Measurements from ENCODE around the gene SLC7A6OS. TPM values are rescaled to one million over a fixed set of nuclear protein-coding genes. Genes with fewer than 3 reads are reported as not detected.

Gene SLC7A6OS
- total RNA-seq = 19.4 TPM
- 12.8 TPM for polyA plus RNA-seq
- long read RNA-seq, donor 1 = 0 reads
- long read RNA-seq, donor 2 = 0 reads
- long read RNA-seq, donor 3, full-length matches to known transcripts = 15 of 34 reads
- long read RNA-seq, donor 3, partial matches to known transcripts = 19 of 34 reads
- long read RNA-seq, donor 3, other reads (novel, unspliced or antisense) = 0 of 34 reads
- long read RNA-seq, donor 4, full-length matches to known transcripts = 1 of 1 reads
- long read RNA-seq, donor 4, partial matches to known transcripts = 0 of 1 reads
- long read RNA-seq, donor 4, other reads (novel, unspliced or antisense) = 0 of 1 reads
- long read RNA-seq, donor 5, full-length matches to known transcripts = 9 of 69 reads
- long read RNA-seq, donor 5, partial matches to known transcripts = 55 of 69 reads
- long read RNA-seq, donor 5, other reads (novel, unspliced or antisense) = 5 of 69 reads
- long read RNA-seq, donor 6, full-length matches to known transcripts = 2 of 2 reads
- long read RNA-seq, donor 6, partial matches to known transcripts = 0 of 2 reads
- long read RNA-seq, donor 6, other reads (novel, unspliced or antisense) = 0 of 2 reads
- long read RNA-seq, donor 7, full-length matches to known transcripts = 9 of 14 reads
- long read RNA-seq, donor 7, partial matches to known transcripts = 0 of 14 reads
- long read RNA-seq, donor 7, other reads (novel, unspliced or antisense) = 5 of 14 reads
- long read RNA-seq, donor 8, full-length matches to known transcripts = 4 of 4 reads
- long read RNA-seq, donor 8, partial matches to known transcripts = 0 of 4 reads
- long read RNA-seq, donor 8, other reads (novel, unspliced or antisense) = 0 of 4 reads
- long read RNA-seq, donor 9, full-length matches to known transcripts = 3 of 3 reads
- long read RNA-seq, donor 9, partial matches to known transcripts = 0 of 3 reads
- long read RNA-seq, donor 9, other reads (novel, unspliced or antisense) = 0 of 3 reads
- long read RNA-seq, donor 10, full-length matches to known transcripts = 5 of 16 reads
- long read RNA-seq, donor 10, partial matches to known transcripts = 11 of 16 reads
- long read RNA-seq, donor 10, other reads (novel, unspliced or antisense) = 0 of 16 reads

DNA sequence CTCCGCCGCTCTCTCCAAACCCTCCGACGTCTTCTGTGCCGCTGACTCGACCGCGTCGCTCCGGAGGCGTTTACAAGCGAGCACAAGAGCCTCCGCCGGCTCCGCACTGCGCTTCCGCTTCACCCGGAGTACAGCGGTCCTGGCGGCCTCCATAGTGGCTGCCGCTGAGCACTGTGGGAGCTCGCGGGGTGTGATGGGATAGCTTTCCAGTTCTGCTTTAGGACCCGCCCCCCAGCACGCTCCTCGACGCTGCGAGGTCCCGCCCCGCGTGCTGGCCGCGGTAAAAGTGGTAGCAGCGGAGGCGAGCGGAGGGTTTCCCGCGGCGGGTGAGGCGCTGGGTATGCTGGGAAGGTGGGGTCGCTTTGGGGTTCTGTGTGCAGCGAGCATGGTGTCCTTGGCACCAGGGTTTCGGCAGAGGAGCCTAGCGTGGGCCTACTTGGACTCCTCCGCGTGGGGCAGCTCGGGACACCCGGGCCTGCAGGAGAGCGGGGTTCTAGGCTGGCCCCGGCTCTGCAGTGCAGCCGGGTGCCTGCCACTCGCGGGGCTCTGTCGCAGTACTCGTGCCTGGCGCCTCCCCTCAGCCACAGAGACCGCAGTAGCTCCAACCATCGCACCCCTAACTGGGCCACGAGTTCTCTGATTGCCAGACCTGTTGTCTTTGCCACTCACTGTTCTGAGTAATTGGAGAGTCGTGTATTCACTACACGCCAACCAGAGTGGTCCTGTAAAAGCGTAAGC is at the start of gene SLC7A6OS, which contains the start of gene PRMT7:
SLC7A6OS (minus strand) TSS at position 173 of the 738 bp plus-strand sequence; CDS start at position 153, 20 bp downstream.
PRMT7 (plus strand) TSS at position 246 of the 738 bp plus-strand sequence. CDS start 4,961 bp downstream, outside the sequence.
- Histone ChIP-seq H3K27me3 (ENCODE audit: control insufficient read depth in 2 of 2, insufficient read depth in 1 of 2, low read length in 1 of 2) (no peaks in the 10 kb centered on the region), H3K4me1 (ENCODE audit: control insufficient read depth in 2 of 2, insufficient read depth in 2 of 2, low read length in 2 of 2) (peaks cover 23 to 36% of the 10 kb centered on the region in 2 donors), H3K36me3 (ENCODE audit: control insufficient read depth in 2 of 2, insufficient read depth in 2 of 2, low read length in 1 of 2) (peaks cover 35 to 59% of the 10 kb centered on the region in 2 donors), H3K9me3 (ENCODE audit: control insufficient read depth in 2 of 2, insufficient read depth in 1 of 2, low read length in 1 of 2) (no peaks in the 10 kb centered on the region), H3K27ac (ENCODE audit: low read depth in 1 of 2, low read length in 1 of 2) (peak within 1 kb of the TSS; percentile 92 to 94), H3K4me3 (ENCODE audit: low read length in 2 of 2) (peak within 1 kb of the TSS; percentile 75 to 99)
- WGBS = under 1% methylated on average over 62 of the region's 62 CpGs
- DNase-seq (ENCODE audit: low read depth in 6 of 9, low spot score in 9 of 9) = peak in 8 of 9 donors; percentile 87 to 97 (median 92)

GRCh38 chr16:68359398-68360191 is 48.8 kb upstream of the SLC7A6OS start:
- Histone ChIP-seq H3K4me1 (ENCODE audit: control insufficient read depth in 2 of 2, insufficient read depth in 2 of 2, low read length in 2 of 2) (peaks cover 31 to 72% of the 10 kb centered on the region in 2 donors), H3K36me3 (ENCODE audit: control insufficient read depth in 2 of 2, insufficient read depth in 2 of 2, low read length in 1 of 2) (peaks cover 65 to 96% of the 10 kb centered on the region in 2 donors), H3K9me3 (ENCODE audit: control insufficient read depth in 2 of 2, insufficient read depth in 1 of 2, low read length in 1 of 2) (no peaks in the 10 kb centered on the region), H3K27me3 (ENCODE audit: control insufficient read depth in 2 of 2, insufficient read depth in 1 of 2, low read length in 1 of 2) (peaks cover 0 to 2% of the 10 kb centered on the region in 2 donors), H3K4me3 (ENCODE audit: low read length in 2 of 2) (no peak overlapping the region), H3K27ac (ENCODE audit: low read depth in 1 of 2, low read length in 1 of 2) (peak overlapping the region in 1 of 2 donors; percentile 38)
- WGBS = 97% methylated on average over 23 of the region's 23 CpGs
- no peak for DNase-seq (ENCODE audit: low read depth in 6 of 9, low spot score in 9 of 9)

- no peak for DNase-seq (ENCODE audit: low read depth in 6 of 9, low spot score in 9 of 9)
- peaks cover 65 to 96% of the 10 kb centered on the region in 2 donors for H3K36me3 ChIP-seq (ENCODE audit: control insufficient read depth in 2 of 2, insufficient read depth in 2 of 2, low read length in 1 of 2)
- no peak overlapping the region for H3K4me3 ChIP-seq (ENCODE audit: low read length in 2 of 2)
- peaks cover 29 to 68% of the 10 kb centered on the region in 2 donors for H3K4me1 ChIP-seq (ENCODE audit: control insufficient read depth in 2 of 2, insufficient read depth in 2 of 2, low read length in 2 of 2)
- WGBS = 95% methylated on average over 13 of the region's 13 CpGs
- H3K27ac ChIP-seq (ENCODE audit: low read depth in 1 of 2, low read length in 1 of 2) = peak overlapping the region in 1 of 2 donors; percentile 38
- peaks cover 0 to 2% of the 10 kb centered on the region in 2 donors for H3K27me3 ChIP-seq (ENCODE audit: control insufficient read depth in 2 of 2, insufficient read depth in 1 of 2, low read length in 1 of 2)
- H3K9me3 ChIP-seq (ENCODE audit: control insufficient read depth in 2 of 2, insufficient read depth in 1 of 2, low read length in 1 of 2) = no peaks in the 10 kb centered on the region
These were observed 48.2 kb upstream of the SLC7A6OS start for GRCh38 chr16:68358951-68359350.

DNA sequence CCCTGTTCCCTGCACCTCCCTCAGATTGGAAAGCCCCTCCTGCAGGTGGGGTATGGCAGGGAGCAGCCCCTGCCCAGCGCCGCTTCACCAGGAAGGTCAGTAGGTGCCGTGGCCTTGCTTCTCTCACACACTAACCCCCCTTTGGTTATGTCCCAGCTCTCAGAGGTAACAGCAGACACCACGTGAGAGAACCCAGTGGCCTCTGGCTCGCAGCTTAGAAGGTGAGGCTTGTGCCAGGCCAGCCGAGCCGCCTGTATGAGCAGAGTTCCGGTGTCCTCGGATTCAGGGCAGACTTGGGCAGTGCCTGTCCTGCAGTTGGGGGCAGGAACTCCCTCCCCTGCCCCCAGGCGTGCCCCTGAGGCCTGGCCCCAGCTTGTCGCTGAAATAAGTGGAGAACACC is 47.2 kb upstream of the SLC7A6OS start:
- H3K36me3 ChIP-seq (ENCODE audit: control insufficient read depth in 2 of 2, insufficient read depth in 2 of 2, low read length in 1 of 2) = peaks cover 65 to 96% of the 10 kb centered on the region in 2 donors
- WGBS = 95% methylated on average over 11 of the region's 11 CpGs
- H3K9me3 ChIP-seq (ENCODE audit: control insufficient read depth in 2 of 2, insufficient read depth in 1 of 2, low read length in 1 of 2) = no peaks in the 10 kb centered on the region
- H3K4me1 ChIP-seq (ENCODE audit: control insufficient read depth in 2 of 2, insufficient read depth in 2 of 2, low read length in 2 of 2) = peaks cover 29 to 58% of the 10 kb centered on the region in 2 donors
- DNase-seq (ENCODE audit: low read depth in 6 of 9, low spot score in 9 of 9) = no peak
- peak overlapping the region in 1 of 2 donors; percentile 15 for H3K27ac ChIP-seq (ENCODE audit: low read depth in 1 of 2, low read length in 1 of 2)
- no peak overlapping the region for H3K4me3 ChIP-seq (ENCODE audit: low read length in 2 of 2)
- H3K27me3 ChIP-seq (ENCODE audit: control insufficient read depth in 2 of 2, insufficient read depth in 1 of 2, low read length in 1 of 2) = peaks cover 0 to 2% of the 10 kb centered on the region in 2 donors

DNA sequence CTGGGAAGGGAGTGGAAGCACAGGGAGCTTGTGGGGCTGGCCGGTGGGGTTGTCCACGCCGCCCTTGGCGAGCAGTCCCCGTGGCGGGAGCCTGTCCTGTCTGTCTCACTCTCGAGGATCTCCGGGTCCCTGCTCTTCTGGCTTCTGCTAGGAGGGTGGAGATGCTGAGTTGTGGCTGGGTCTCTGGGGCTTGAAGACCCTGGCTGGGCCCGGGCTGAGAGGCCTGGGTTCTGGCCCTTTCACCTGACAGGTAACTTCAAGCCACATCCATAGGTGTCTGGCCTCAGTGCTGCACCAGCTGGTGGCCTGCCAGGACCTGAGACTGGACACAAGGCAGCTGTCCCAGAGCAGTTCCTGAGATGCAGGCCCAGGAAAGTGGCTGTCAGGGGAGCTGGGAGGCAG is 46.8 kb upstream of the SLC7A6OS start:
- Histone ChIP-seq H3K4me1 (ENCODE audit: control insufficient read depth in 2 of 2, insufficient read depth in 2 of 2, low read length in 2 of 2) (peaks cover 29 to 56% of the 10 kb centered on the region in 2 donors), H3K9me3 (ENCODE audit: control insufficient read depth in 2 of 2, insufficient read depth in 1 of 2, low read length in 1 of 2) (no peaks in the 10 kb centered on the region), H3K4me3 (ENCODE audit: low read length in 2 of 2) (no peak overlapping the region), H3K27ac (ENCODE audit: low read depth in 1 of 2, low read length in 1 of 2) (peak overlapping the region in 1 of 2 donors; percentile 85), H3K36me3 (ENCODE audit: control insufficient read depth in 2 of 2, insufficient read depth in 2 of 2, low read length in 1 of 2) (peaks cover 63 to 96% of the 10 kb centered on the region in 2 donors), H3K27me3 (ENCODE audit: control insufficient read depth in 2 of 2, insufficient read depth in 1 of 2, low read length in 1 of 2) (peaks cover 0 to 2% of the 10 kb centered on the region in 2 donors)
- no peak for DNase-seq (ENCODE audit: low read depth in 6 of 9, low spot score in 9 of 9)
- 98% methylated on average over 9 of the region's 9 CpGs for WGBS

DNA sequence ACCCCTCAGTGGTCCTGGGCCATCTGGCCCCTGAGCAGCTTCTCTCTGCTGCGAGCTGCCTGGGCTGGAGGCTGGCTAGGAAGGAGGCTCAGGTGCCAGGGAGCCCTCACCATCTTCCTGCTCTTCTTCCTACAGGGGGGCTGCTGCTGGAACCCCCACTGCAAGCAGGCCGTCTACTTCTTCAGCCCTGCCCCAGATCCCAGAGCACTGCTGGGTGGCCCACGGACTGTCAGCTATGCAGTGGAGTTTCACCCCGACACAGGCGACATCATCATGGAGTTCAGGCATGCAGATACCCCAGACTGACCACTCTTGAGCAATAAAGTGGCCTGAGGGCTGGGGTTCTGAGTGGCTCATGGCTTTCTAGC is 46.2 kb upstream of the SLC7A6OS start:
- peaks cover 29 to 58% of the 10 kb centered on the region in 2 donors for H3K4me1 ChIP-seq (ENCODE audit: control insufficient read depth in 2 of 2, insufficient read depth in 2 of 2, low read length in 2 of 2)
- DNase-seq (ENCODE audit: low read depth in 6 of 9, low spot score in 9 of 9) = no peak
- peaks cover 0 to 2% of the 10 kb centered on the region in 2 donors for H3K27me3 ChIP-seq (ENCODE audit: control insufficient read depth in 2 of 2, insufficient read depth in 1 of 2, low read length in 1 of 2)
- H3K36me3 ChIP-seq (ENCODE audit: control insufficient read depth in 2 of 2, insufficient read depth in 2 of 2, low read length in 1 of 2) = peaks cover 62 to 96% of the 10 kb centered on the region in 2 donors
- peak overlapping the region; percentile 32 to 49 for H3K4me3 ChIP-seq (ENCODE audit: low read length in 2 of 2)
- H3K9me3 ChIP-seq (ENCODE audit: control insufficient read depth in 2 of 2, insufficient read depth in 1 of 2, low read length in 1 of 2) = no peaks in the 10 kb centered on the region
- H3K27ac ChIP-seq (ENCODE audit: low read depth in 1 of 2, low read length in 1 of 2) = peak overlapping the region in 1 of 2 donors; percentile 85
- WGBS = 58% methylated on average over 5 of the region's 5 CpGs

DNA sequence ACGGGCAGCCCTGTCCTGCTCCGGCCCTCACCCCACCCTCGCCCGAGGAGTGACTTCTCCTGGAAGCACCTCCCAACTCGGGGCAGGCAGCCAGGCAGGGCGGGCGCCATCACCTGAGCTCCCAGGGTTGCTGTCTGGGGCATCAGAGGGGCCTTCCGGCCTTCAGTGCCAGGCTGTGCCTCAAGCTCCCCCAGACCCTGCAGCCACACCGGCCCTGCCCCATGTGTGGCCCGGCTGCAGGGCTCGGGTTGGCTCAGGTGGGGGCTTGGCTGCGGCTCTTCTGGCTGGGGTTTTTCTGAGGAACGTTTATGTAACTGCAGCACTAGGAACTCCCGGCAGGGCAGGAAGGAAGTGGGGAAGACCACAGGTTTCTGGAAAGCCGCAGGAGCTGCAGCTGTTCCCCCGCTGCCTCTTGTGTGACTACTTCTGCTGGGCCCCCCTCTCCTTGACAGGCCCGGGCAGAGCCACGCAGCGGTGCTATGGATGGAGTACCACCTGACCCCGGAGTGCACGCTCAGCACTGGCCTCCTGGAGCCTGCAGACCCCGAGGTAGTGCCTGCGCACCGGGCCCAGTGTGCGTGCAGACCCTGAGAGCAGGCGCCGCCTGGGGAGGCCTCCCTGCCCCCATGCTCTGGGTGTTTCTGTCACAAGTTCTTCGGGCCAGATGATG is 45.6 kb upstream of the SLC7A6OS start:
- Histone ChIP-seq H3K27ac (ENCODE audit: low read depth in 1 of 2, low read length in 1 of 2) (peak overlapping the region; percentile 46 to 85), H3K27me3 (ENCODE audit: control insufficient read depth in 2 of 2, insufficient read depth in 1 of 2, low read length in 1 of 2) (peaks cover 0 to 2% of the 10 kb centered on the region in 2 donors), H3K4me1 (ENCODE audit: control insufficient read depth in 2 of 2, insufficient read depth in 2 of 2, low read length in 2 of 2) (peaks cover 29 to 59% of the 10 kb centered on the region in 2 donors), H3K9me3 (ENCODE audit: control insufficient read depth in 2 of 2, insufficient read depth in 1 of 2, low read length in 1 of 2) (no peaks in the 10 kb centered on the region), H3K4me3 (ENCODE audit: low read length in 2 of 2) (peak overlapping the region; percentile 32 to 49), H3K36me3 (ENCODE audit: control insufficient read depth in 2 of 2, insufficient read depth in 2 of 2, low read length in 1 of 2) (peaks cover 62 to 96% of the 10 kb centered on the region in 2 donors)
- peak in 4 of 9 donors; percentile 83 to 93 (median 84) for DNase-seq (ENCODE audit: low read depth in 6 of 9, low spot score in 9 of 9)
- WGBS = 5% methylated on average over 28 of the region's 28 CpGs
